NCI-H69 (cell line): ENCODE measurements around the gene SND1.
"Not testable (repeated sequence)": the region's sequence is repeated elsewhere in the genome, so short reads cannot be mapped to it uniquely, and the experiment has no call there.

Experiments
- DNase-seq: peaks from one replicate; lab custom pipeline; 2025; lab: John Stamatoyannopoulos, UW

The SND1 gene

DNA sequence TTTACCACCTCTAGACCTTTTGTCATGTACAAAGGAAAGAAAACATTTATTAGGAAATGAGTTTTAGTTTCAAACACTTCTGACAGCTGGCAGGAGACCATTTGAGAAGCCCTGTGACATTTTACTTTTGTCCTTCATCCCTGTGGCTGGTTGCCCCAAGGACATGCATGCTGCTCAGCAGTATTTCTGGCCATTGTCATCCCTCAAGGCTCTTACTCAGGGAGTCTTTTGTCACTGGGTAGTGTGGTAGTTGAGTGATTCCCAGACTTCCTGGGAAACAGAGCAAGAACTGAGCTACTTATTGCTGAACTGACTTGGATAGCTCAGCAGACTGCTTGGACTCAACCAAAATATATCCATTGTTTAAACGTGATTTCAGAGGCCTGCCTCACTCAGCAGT lies 236.4 kb downstream of the SND1 start:
- DNase-seq = peak; percentile 34

GRCh38 chr7:127888825-127889224 lies 236.8 kb downstream of the SND1 start:
- no peak for DNase-seq

GRCh38 chr7:127889677-127890076 lies 237.7 kb downstream of the SND1 start:
- DNase-seq = no peak

GRCh38 chr7:127890726-127891125 lies 238.7 kb downstream of the SND1 start:
- DNase-seq = peak; percentile 90

DNA sequence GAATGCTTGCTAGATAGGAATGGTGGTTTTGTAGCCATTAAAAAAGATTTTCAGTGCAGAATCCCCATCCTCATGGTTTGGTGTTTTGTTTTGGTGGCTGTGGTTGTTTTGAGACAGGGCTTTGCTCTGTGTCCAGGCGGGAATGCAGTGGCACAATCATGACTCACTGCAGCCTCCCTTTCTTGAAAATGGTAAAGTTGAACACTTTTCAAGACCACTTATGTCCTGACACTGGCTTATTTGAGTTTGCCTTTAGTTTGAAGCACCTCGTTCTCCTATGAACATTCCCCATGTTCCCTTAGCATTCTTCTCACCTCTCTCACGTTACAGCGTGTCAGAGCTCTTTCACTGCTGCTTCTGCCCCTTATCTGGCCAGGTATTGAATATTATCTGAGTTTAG lies 239.2 kb downstream of the SND1 start:
- DNase-seq = no peak

DNA sequence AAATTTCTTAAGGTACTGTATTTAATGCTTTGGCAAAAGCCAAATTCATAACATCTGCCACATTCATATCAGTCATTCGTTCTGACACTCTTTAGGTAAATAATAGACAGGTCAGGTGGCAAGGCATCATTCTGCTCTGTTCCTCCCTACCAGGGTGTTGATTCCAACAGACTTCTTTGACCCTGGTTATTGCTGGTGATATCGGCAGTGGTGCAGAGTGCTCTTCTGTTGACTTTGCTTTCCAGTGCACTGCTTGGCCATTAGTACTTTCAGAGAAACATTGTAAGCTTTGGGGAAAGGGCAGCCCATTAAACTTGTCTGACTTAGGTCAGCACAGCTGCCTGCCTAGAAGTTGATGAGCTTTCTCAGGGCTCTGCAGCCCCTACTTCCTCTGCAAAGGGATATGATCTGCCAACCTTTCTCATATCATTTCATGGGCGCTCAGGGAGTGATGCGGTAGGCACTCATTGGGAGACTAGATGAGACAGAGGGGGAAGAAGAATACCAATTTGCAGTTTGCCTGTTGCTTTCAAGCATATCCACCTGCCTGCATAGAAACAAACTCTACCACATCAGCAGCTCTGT lies 240.0 kb downstream of the SND1 start:
- DNase-seq = no peak

DNA sequence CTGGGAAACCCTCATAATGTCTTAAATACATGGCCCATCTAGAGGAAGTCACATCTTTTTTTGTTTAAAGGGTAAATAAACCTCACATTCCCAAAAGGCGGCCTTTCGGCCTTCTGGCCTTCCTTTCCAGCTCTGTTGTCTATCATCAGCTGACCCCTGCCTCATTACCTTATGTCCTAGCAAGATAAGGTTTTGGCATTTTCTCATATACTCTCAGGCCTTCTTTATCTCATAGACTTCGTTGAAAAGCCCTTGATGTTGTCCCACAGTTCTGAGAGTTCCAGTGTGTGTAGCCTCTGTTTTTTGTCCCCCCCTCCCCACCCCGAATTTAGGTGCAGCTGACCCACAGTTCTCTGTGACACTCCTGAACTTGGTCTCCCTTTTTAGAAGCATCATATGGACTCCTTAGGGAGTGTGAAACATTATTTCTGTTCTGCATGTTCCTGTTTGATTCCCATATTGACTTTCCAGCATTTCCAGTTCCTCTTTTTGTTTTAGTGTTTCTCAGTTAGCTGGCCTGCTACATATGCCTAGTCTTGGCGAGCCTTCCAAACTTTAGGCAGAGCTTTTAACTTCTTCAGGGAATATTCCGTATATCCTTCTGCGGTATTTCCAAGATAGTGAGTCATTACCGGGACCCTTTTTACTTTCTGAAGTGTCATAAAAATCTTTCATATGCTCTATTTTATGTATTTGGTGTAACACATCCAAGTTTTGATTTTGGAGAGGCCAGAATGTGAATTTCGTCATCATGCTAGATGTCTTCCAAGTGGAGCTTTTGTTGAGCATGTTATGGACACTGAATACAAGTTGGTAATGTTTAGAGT lies 240.7 kb downstream of the SND1 start:
- DNase-seq = no peak

DNA sequence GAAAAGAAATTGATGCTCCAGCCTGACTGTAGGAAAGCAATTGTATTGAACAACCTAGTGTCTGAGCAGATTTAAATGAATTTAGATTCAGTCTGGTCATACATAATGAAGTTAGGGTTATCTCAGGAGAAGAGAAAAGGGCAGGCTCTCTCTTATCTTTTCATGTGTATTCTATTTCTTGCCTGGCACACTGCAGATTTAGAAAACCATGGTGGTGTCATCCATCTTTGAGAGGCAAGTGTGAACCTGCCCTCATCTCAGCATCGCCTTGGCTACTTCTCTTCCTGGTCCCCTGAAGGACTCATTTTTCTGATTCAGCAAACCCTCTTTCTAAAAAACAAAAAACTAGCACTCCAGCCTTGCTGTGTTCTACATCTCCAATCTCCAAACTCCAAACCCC lies 241.6 kb downstream of the SND1 start:
- no peak for DNase-seq

DNA sequence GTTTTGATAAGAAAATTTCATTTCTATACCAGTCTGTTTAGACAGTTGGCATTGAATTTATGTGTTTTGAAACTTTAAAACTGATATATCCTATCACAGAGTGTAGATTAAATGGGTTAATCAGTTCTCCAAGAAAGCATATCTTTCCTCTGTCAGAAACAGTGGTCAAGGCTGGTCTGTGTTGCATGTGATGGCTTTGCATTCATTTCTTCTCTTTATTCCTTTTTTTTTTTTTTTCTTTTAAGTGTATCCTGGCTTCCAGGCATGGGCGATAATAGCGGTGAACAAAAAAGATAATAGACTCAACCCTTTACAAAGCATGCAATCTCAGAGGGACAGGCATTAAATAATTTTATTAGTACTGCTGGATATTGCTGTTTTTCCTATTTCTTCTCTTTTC lies 242.6 kb downstream of the SND1 start:
- DNase-seq = no peak

- no peak for DNase-seq
These were observed 243.4 kb downstream of the SND1 start for GRCh38 chr7:127895360-127895759.

DNA sequence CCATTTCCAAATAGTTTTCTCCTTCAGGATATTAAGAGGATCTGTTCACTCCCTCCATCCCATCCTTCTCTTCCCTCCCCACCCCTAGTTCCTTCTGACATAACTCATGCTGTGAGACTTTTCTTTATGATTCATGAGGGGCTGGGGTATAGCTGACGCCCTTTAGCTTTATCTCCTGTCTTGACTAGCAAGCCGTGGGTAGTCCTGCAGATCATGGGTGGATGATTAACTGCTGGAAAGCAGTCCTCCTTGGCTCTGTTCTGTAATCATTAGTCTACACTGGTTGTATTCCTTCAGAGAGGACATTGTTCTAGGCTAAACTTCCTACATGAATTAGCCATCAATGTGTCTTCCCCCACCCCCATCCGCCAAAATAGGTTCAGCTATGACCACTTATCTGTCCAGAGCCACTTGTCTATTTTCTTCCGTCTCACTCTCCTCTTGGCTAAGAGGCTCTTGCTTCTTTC lies 243.9 kb downstream of the SND1 start:
- no peak for DNase-seq

DNA sequence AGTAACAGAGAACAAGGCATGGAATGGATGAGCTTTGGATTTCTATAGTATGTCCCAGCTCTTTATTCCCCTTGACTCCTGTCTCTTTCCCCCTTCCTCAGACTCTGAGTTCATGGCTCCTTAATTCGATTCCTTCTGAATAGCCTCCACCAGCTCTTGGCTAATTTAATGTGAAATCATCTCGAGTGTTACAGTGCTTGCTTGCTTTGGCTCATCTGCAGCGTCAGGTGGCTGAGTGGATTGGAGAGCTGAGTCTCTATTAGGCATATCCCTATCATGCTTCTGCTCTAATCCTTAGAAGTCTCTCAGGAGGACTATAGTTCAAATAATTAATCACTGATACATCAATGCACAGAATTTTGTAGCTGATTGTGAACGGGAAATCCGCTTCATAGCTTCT lies 244.7 kb downstream of the SND1 start:
- no peak for DNase-seq

GRCh38 chr7:127897704-127898454 lies 245.9 kb downstream of the SND1 start:
- no peak for DNase-seq

- DNase-seq = peak; percentile 45
These were observed 247.4 kb downstream of the SND1 start for GRCh38 chr7:127899411-127899810.

DNA sequence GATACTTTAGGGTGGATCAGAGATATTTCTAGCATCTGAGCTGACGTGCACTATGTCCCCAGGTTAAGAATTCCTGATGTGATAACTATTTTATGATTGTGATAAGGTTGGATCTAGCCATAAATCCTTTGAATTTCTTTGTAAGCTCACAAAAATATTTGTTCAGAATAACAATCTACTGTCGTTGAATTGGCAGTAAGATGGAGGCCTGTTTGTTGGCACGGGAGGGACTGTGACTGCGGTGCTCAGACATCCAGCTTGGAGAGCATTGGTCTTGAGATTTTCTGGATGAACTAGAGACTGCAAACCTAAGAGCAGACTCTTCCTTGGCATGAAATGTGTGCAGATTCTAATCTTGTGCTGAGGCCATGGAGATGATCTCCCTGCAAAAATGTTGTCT lies 248.1 kb downstream of the SND1 start:
- no peak for DNase-seq

DNA sequence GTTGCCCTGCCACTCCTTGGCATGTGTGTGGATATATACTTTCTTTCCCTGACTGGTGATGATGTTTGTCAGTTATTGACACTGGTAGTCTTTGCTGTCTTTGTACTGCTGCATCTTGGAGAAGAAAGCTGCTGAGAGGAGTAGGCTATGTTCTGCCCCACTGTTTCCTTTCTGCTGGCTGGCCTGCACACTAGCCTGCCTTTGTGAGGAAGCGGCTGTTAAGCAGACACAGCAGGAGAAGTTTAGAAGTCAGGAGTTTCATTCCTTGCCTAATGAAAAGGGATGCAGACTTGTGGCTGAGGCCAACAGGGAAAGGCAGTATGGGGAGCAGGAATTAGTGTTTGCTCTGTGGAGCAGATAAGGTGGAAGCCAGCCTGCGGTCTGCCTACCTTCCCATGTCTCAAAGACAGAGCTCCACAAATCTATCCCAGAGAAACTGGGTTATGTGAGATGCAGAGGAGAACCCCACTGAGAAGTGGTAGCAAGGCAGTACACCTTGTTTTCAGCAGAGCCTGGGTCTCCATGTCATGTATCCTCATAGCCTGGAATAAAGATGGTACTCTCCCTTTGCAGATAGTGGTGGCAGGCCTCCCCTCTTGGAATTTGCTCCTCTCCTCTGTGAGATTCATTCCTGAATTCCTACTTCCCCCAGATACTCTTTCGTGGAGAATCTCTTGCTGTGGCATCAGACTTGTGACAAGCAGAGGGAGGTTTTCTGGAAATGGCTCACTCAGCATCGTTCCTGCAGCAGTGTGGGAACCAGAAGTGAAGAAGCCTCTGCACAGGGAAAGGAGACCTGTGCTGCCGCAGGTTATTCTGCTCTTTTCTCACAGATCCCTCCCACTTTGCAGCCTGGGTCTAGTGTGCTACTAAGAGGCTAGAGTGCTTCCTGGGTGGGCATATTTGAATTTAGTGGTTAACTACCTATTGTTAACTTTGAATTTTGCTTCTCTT lies 249.0 kb downstream of the SND1 start:
- DNase-seq = peak; percentile 39

GRCh38 chr7:127901895-127902703 lies 250.1 kb downstream of the SND1 start:
- DNase-seq = no peak

- not testable (repeated sequence) for DNase-seq
These were observed 250.8 kb downstream of the SND1 start for GRCh38 chr7:127902753-127903152.

- DNase-seq = peak; percentile 25
These were observed 252.1 kb downstream of the SND1 start for GRCh38 chr7:127903892-127904669.

DNA sequence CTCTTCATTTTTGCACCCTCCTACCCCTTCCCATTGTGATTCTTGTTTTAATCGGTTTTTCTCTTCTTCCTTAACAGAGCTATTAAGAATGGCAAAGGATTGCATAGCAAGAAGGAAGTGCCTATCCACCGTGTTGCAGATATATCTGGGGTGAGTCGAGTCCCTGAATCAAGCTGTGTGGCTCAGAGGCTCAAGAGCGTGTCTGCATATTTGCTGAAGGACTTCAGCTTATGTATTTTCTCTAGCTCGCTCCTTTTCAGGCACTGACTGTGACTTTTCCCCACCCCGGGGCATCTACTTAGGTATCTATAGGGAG lies 252.6 kb downstream of the SND1 start:
- no peak for DNase-seq
